ENCODE results near the gene CHODL.

CHODL gene

DNA sequence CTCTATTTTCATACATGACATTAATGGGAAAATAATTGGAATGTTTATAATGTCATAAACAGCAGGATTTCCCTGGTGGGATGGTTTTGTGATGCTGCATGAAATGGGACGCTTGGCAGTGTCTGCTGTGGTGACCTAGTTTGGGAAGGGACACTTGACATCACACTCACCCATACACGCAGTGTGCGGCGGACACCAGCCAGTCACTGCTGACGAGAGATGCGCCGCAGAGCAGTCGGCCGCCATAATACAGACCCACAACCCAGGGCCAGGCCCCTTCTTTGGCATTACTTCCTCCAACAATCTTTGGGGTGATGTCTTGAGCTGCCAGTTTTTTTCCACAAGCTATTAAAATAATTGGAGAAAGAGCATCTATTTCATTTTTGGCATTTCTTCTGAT lies 49.5 kb downstream of the CHODL start:
- DNase-seq = no peak

GRCh38 chr21:18298228-18298627 lies 53.6 kb downstream of the CHODL start:
- no peak for DNase-seq

Data from fibroblast of upper back skin (primary cell).